ENCODE results near the gene FRYL.
A peak's percentile ranks its signal among the peaks of the same experiment; 100 is the strongest.
"Not testable (repeated sequence)": the region's sequence is repeated elsewhere in the genome, so short reads cannot be mapped to it uniquely, and the experiment has no call there.

FRYL gene

DNA sequence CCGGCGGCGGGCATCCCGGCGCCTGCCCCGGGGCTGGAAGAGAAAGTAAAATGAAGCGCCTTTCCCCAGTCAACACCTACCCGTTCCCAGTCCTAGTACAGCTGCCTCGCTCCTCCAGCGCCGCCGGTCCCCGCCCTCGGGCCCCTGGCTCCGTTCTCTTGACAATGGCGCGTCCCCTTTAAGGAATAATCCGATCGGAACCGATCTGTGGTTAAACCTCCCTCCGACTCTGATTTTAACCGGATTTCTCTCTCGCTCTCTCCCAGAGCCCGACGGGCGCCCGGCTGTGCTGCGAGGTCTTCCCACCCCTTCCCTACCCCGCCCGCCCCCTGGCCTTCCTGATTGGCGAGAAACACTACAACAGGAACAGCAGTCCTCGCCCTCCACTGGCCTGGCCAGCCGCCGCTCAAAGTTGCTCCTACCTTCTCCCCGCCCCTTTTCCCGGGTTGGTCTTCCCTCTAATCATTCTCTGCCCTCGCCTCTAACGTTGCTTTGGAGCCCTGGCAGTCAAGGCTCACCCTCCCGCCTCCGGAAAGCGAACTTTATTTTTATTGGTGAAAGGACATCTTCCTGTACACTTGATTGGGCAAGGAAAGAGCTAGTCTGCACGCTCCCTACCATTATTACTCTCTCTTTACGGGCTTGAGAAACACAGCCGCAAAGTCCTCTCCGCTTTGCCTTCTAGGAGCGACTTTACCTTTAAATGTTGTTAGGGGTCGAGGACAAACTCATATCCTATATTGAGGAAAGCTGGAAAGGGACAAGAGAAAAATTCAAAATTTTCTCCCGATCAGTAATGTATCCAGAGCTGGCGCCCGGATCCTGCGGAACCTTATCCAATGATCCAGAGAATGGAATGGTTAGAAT is at the start of gene FRYL:
TSS of gene FRYL (minus strand) at position 282 of the 867 bp plus-strand sequence. CDS start 145,869 bp downstream, outside the sequence.
- DNase-seq: peak; percentile 99 to 100 (median 100)

DNA sequence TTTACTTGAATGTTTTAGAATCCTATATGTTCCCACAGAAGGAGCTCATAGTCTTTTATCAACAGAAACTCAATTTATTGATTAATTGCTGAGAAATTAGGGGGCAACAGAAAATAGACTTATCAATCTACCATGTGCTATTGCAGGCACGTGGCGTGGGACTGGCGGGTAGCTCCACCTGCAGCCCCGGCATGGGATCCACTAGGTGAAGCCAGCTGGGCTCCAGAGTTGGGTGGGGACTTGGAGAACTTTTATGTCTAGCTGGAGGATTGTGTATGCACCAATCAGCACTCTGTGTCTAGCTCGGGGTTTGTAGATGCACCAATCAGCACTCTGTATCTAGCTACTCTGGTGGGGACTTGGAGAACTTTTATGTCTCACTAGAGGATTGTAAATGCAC is 47.5 kb upstream of the FRYL start:
- no peak for DNase-seq

DNA sequence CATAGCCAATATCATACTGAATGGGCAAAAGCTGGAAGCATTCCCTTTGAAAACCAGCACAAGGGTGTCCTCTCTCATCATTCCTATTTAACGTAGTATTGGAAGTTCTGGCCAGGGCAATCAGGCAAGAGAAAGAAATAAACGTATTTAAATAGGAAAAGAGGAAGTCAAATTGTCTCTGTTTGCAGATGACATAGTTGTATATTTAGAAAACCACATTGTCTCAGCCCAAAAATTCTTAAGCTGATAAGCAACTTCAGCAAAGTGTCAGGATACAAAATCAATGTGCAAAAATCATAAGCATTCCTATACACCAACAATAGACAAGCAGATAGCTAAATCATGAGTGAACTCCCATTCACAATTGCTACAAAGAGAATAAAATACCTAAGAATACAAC is 41.4 kb upstream of the FRYL start:
- DNase-seq: not testable (repeated sequence)

DNA sequence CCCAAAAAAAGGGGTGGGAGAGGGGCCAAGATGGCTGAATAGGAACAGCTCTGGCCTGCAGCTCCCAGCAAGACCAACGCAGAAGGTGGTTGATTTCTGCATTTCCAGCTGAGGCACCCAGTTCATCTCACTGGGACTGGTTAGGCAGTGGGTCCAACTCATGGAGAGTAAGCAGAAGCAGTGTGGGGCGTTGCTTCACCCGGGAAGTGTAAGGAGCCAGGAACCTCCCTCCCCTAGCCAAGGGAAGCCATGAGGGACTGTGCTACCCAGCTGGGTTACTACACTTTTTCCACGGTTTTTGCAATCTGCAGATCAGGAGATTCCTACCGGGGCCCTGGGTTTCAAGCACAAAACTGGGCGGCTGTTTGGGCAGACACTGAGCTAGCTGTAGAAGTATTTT is 36.9 kb upstream of the FRYL start:
- DNase-seq: no peak

DNA sequence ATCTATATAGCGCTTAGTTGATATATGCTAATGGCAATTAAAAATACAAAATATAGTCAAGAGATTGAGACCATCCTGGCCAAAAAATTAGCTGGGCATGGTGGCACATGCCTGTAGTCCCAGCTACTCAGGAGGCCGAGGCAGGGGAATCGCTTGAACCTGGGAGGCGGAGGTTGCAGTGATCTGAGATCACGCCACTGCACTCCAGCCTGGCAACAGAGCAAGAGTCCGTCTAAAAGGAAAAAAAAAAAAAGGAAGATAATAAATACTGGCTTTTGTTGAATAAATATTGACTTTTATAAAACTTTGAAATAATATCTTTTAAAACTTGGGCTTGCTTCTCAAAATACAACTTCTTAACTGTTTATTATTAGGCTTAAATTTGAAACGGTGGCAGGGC is 36.2 kb upstream of the FRYL start:
- not testable (repeated sequence) for DNase-seq

- DNase-seq: peak in 1 of 3 donors; percentile 28
Measured at GRCh38 chr4:48815483-48815882, 35.4 kb upstream of the FRYL start.

GRCh38 chr4:48813964-48814363 is 33.9 kb upstream of the FRYL start:
- DNase-seq: no peak

- DNase-seq: no peak
Measured at GRCh38 chr4:48812866-48813265, 32.8 kb upstream of the FRYL start.

DNA sequence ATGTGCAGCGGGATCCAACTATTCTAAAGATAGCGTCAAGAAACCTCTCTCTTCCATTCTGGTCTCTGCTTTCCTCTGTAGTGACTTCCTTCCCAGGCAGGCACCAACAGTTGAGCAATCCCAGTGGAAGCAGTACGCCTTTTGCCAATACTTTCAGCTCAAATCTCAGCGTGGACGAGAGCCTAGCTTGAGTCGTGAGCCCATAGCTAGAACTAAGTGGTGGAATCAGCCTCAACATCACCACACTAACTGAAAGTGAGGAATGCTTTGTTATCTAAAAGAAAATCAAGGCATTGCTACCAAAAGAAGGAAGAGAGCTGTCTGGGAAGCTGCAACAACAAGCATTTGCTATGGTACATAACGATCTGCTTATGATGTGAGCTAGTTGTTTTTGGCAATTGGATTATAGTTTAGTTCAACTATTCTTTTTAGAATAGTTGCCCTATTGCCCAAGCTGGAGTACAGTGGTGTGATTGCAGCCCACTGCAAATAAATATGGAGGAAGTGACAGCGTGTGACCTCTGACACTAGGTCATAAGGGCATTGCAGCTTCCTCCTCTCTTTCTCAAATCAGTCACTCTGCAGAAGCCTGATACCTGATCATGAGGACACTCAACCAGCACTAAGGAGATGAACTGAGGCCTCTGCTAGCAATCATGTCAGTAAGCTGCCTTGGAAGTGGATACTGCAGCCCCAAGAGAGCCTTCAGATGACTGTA is 24.7 kb upstream of the FRYL start:
- DNase-seq: peak; percentile 39 to 56 (median 54)

- no peak for DNase-seq
Measured at GRCh38 chr4:48801016-48801715, 21.1 kb upstream of the FRYL start.

- not testable (repeated sequence) for DNase-seq
Measured at GRCh38 chr4:48800155-48800554, 20.1 kb upstream of the FRYL start.

DNA sequence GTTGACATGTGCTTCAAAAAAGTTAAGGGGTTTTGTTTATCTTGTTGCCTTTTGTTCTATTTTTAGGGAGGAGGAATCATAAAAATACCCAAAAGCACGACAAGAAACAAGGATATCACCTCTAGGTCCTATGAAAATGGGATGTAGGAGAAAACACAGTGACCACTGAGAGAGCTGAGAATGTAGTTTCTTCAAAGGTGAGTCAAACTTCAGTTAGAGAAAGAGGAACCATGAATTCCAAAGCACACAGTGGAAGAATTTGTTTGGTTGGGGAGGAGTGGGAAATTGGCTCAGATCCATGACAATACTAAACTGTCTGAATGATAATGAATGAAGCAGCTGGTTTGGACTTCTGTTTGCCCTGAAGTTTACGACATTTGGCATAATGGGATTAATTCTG is 19.1 kb upstream of the FRYL start:
- no peak for DNase-seq

- DNase-seq: no peak
Measured at GRCh38 chr4:48798117-48798516, 18.0 kb upstream of the FRYL start.

DNA sequence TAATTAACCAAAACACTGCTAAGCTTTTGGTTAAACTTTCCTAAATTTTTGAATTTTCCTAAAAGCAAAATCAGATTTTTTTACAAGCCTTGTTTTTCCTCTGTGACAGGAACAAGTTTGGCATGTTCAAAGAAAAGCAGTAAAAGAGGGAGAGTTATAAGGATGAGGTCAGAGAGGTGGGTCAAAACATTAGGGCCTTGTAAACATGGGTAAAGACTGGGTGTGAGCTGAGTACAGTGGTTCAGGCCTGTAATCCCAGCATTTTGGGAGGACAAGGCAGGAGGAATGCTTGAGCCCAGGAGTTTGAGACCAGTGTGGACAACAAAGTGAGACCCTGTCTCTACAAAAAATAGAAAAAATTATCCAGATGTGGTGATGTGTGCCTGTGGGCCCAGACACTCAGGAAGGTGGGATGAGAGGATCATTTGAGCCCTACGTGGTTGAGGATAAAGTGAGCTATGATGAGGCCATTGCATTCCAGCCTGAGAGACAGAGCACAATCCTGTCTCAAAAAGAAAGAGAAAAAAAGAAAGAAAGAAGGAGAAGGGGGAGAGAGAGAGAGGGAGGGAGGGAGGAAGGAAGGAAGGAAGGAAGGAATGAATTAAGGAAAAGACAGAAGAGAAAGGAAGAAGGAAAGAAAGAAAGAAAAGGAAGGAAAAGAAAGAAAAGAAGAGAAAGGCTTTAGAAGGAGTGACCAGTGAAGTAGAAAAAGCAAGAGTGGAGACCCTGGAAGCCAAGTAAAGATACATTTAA is 17.0 kb upstream of the FRYL start:
- no peak for DNase-seq

DNA sequence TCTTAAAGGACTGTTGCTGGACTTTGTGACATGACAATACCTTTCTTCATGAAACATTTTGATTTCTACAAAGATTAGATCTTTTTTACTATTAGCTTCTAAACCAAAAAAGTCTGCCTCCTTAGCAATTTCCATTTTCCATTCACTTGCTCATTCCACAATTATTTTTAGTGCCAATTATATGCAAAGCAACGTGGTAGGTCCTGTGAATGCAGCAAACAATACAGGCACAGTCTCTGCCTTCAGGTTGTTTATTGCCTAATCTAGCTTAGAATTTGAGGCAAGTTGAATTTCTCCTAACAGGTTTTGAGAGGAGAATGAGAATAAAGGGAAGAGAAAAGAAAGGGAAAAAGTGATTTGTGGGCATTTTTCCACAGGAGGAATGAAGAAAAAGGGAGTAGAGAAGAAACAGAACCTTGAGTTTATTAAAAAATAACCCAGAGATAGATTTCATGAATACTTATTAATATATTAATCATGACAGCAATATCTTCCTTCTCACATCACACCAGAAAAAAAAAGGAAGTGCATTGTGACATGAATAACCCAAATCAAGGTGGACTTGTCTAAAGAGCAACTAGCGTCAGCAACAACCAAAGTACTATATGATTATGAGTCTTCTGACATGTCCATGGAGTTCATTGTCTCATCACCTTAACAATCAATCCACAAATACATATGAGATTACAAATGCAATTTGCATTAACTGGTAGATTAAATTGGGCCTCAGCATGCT is 16.3 kb upstream of the FRYL start:
- no peak for DNase-seq

DNA sequence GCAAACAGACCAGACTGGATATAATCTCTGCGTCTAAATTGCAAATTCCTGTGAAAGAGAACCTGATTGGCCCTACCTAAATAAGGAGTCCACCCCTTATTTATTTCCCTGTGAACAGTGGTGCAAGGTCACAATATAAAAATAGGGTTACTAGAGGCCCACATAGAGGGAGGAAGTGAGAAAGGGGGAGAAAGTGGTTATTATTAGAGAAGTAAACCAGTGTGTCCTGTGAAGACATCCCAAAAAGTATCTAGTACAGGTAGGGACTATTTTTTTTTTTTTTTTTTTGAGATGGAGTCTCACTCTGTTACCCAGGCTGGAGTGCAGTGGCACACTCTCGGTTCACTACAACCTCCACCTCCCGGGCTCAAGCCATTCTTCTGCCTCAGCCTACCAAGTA is 15.0 kb upstream of the FRYL start:
- no peak for DNase-seq

- DNase-seq: no peak
Measured at GRCh38 chr4:48792348-48793006, 12.4 kb upstream of the FRYL start.

DNA sequence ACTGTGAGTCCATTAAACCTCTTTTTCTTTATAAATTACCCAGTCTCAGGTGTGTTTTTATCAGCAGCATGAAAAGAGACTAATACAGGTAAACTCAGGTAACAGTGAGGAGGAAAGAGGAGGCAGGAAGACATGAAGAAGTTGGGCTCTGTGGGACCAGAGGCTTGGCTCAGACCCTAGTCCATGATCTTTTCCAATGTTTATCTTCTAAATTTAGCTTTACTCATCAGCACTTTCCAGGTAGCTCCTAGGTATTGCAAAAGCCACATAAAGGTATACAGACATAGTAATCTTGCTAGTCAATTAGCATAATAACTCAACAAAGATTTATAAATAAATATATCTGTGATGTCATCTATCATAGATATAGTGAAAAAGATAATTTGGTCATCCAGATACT is 11.2 kb upstream of the FRYL start:
- DNase-seq: no peak

DNA sequence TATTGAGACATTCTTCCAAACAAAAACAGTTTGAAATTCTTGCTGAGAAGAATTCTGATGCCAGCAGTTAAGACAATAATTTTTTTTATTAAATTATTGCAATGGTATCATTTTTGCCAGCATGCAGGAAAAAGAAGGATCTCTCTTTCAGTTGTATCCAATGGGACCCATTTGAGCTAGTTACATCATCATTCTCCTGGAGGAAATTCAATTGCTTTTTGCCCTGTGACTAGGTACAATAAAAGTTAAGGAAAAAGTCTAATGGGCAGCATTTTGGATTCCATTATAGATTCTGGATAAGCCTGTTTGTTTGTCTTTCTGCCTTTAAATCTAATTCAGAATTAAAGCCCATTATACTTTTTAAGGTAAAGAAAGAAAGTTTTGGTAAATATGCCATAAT is 10.5 kb upstream of the FRYL start:
- DNase-seq: no peak

- no peak for DNase-seq
Measured at GRCh38 chr4:48787056-48787455, 7.0 kb upstream of the FRYL start.

DNA sequence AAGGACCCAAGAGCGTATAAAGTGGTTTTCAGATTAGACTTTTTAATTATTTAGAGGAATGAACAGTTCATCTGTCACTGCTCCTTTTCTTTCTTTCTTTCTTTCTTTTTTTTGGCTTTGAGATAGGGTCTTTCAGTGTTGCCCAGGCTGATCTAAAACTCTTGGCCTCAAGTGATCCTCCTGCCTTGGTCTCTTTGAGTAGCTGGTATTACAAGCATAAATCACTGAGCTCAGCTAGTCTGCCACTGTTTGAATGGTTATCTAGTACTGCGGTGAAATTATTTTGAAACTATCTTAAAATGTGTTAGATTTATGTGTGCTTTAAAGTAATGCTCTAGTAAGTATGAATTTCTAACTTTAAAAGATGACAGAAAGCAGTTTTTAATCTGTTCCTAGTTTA is 6.5 kb upstream of the FRYL start:
- no peak for DNase-seq

DNA sequence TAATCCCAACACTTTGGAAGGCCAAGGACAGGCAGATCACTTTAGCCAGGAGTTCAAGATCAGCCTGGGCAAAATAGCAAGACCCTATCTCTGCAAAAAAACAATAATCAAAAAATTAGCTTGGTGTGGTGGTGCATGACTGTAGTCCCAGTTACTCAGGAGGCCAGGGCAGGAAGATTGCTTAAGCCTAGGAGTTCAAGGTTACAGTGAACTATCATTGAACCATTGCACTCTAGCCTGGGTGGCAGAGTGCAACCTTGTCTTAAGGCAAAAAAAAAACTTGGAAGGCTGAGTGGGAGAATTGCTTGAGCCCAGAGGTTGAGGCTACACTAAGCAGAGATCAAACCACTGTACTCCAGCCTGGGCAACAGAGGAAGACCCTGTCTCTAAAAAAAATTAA is 5.2 kb upstream of the FRYL start:
- DNase-seq: no peak
